Nephron progenitor cell (in vitro differentiated cells): Measurements from ENCODE around the gene LCORL.
A peak's percentile ranks its signal among the peaks of the same experiment; 100 is the strongest.

Experiments
- DNase-seq: peaks from one replicate; pipeline ENCODE4 v3.0.0; 2021
- H3K27ac Mint-ChIP-seq: 2 replicates; pipeline ENCODE4 v1.8.0; 2021; ENCODE audit warnings: mild to moderate bottlenecking, moderate library complexity, mixed read lengths
- H3K27me3 Mint-ChIP-seq: 2 replicates; pipeline ENCODE4 v1.8.0; 2021; ENCODE audit warnings: mild to moderate bottlenecking, low read depth, mixed read lengths; ENCODE audit not compliant: poor library complexity
- H3K36me3 Mint-ChIP-seq: 2 replicates; pipeline ENCODE4 v1.8.0; 2021; ENCODE audit warnings: low read depth, mixed read lengths
- H3K4me1 Mint-ChIP-seq: 2 replicates; pipeline ENCODE4 v1.8.0; 2021; ENCODE audit warnings: mixed read lengths
- H3K4me3 Mint-ChIP-seq: 2 replicates; pipeline ENCODE4 v1.8.0; 2021; ENCODE audit warnings: mild to moderate bottlenecking, moderate library complexity, mixed read lengths
- H3K9me3 Mint-ChIP-seq: 2 replicates; pipeline ENCODE4 v1.8.0; 2021; ENCODE audit warnings: mild to moderate bottlenecking, moderate library complexity, mixed read lengths
- CTCF ChIP-seq: fragments of 200-600 bp; sonication (generic); IDR thresholded peaks from 2 replicates; pipeline ENCODE4 v1.5.0; 2021; ENCODE audit warnings: antibody characterized with exemption

LCORL gene

DNA sequence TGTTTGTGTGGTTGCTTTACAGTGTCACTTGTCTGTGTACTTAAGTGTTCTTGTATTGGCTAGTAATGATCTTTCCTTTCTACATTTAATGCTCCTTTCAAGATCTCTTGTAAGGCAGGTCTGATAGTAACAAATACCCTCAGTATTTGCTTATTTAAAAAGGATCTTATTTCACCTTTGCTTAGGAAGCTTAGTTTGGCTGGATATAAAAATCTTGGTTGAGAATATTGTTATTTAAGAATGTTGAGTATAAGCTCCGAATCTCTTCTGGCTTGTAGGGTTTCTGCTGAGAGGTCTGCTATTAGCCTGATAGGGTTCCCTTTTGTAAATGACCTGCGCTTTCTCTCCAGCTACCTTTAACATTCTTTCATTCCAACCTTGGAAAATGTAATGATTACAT lies 35.7 kb downstream of the LCORL start:
- no peak overlapping the region for H3K4me3 Mint-ChIP-seq
- no peak for DNase-seq
- H3K27ac Mint-ChIP-seq: no peak overlapping the region
- no peaks in the 10 kb centered on the region for H3K4me1 Mint-ChIP-seq
- no peaks in the 10 kb centered on the region for H3K27me3 Mint-ChIP-seq
- TF ChIP-seq CTCF: no peak
- peaks cover 91% of the 10 kb centered on the region for H3K36me3 Mint-ChIP-seq
- H3K9me3 Mint-ChIP-seq: peaks cover 98% of the 10 kb centered on the region

- Mint-ChIP-seq H3K36me3 (peaks cover 74% of the 10 kb centered on the region), H3K27me3 (no peaks in the 10 kb centered on the region), H3K9me3 (peaks cover 61% of the 10 kb centered on the region), H3K27ac (no peak overlapping the region), H3K4me1 (no peaks in the 10 kb centered on the region), H3K4me3 (no peak overlapping the region)
- TF ChIP-seq CTCF: no peak
- no peak for DNase-seq
These were observed 40.5 kb downstream of the LCORL start for GRCh38 chr4:17981063-17981462.

GRCh38 chr4:17968721-17969120 lies 52.8 kb downstream of the LCORL start:
- Mint-ChIP-seq H3K27me3 (no peaks in the 10 kb centered on the region), H3K27ac (no peak overlapping the region), H3K4me1 (no peaks in the 10 kb centered on the region), H3K9me3 (no peaks in the 10 kb centered on the region), H3K36me3 (no peaks in the 10 kb centered on the region), H3K4me3 (no peak overlapping the region)
- DNase-seq: no peak
- TF ChIP-seq CTCF: no peak

- peaks cover under 1% of the 10 kb centered on the region for H3K36me3 Mint-ChIP-seq
These were observed 54.5 kb downstream of the LCORL start for GRCh38 chr4:17967078-17967477.

GRCh38 chr4:17966312-17966711 lies 55.2 kb downstream of the LCORL start:
- no peaks in the 10 kb centered on the region for H3K4me1 Mint-ChIP-seq
- H3K9me3 Mint-ChIP-seq: no peaks in the 10 kb centered on the region
- DNase-seq: no peak
- TF ChIP-seq CTCF: no peak
- peaks cover 8% of the 10 kb centered on the region for H3K36me3 Mint-ChIP-seq
- no peaks in the 10 kb centered on the region for H3K27me3 Mint-ChIP-seq
- no peak overlapping the region for H3K4me3 Mint-ChIP-seq
- no peak overlapping the region for H3K27ac Mint-ChIP-seq

More at GRCh38 chr4:17967078-17967477, 54.5 kb downstream of the LCORL start:
- Mint-ChIP-seq H3K27me3 (no peaks in the 10 kb centered on the region), H3K9me3 (no peaks in the 10 kb centered on the region), H3K4me3 (no peak overlapping the region), H3K27ac (no peak overlapping the region), H3K4me1 (no peaks in the 10 kb centered on the region)
- DNase-seq: no peak
- no peak for TF ChIP-seq CTCF

DNA sequence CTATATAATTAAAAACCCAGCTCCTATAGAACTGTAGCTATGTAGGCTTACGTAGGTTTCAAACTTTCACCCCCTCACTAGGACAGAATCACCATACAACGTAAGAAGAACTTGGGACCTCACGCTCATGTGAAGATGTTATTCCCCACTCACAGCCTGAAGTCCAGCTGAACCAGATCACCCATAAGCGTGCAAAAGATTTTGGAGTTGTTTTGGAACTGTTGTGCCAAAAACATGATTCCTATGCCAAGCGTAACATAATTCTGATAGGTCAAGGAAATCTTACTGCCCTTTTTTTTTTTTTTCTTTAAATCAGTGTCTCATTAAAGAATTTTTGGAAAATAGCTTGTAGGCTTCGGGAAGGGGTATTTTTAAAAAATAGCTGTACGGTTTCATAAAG lies 57.0 kb downstream of the LCORL start:
- no peaks in the 10 kb centered on the region for H3K27me3 Mint-ChIP-seq
- no peak for DNase-seq
- no peak for TF ChIP-seq CTCF

More for the DNA sequence above, 57.0 kb downstream of the LCORL start:
- Mint-ChIP-seq H3K27ac (peak overlapping the region; percentile 36), H3K4me1 (no peaks in the 10 kb centered on the region), H3K36me3 (peaks cover 18% of the 10 kb centered on the region), H3K9me3 (no peaks in the 10 kb centered on the region), H3K4me3 (no peak overlapping the region)
